HepG2 (cell line): ENCODE measurements around the gene TRABD. TPM values are rescaled to one million over a fixed set of nuclear protein-coding genes. Genes with fewer than 3 reads are reported as not detected.

Experiments
- ATAC-seq: fragments of 200-7000 bp; cut with Tn5 transposase; 3 replicates; pipeline ENCODE4 v1.9.1; 2020; ENCODE audit warnings: mild to moderate bottlenecking, moderate library complexity
- BruUV-seq: library from RNA; stranded (reverse); fragments of 400-500 nt; replicated peaks from 2 replicates; lab custom pipeline; 2021; lab: Mats Ljungman, UMichigan
- CTCF ChIA-PET: fragments of 300-600 bp; formaldehyde crosslinking; extraction: SDS; loops from one replicate; lab custom pipeline; 2021; ENCODE audit warnings: low total read pairs, inconsistent platforms, low intra/inter-chr PET ratio; lab: Yijun Ruan, JAX
- POLR2A ChIA-PET: fragments of 350-600 bp; sonication (Branson Sonifier 250); formaldehyde crosslinking; loops from one replicate; lab custom pipeline; 2020; ENCODE audit warnings: antibody characterized with exemption, inconsistent platforms; lab: Yijun Ruan, JAX
- DNase-seq: peaks from one replicate; pipeline ENCODE4 v3.0.0-alpha.2; 2015; ENCODE audit warnings: low spot score
- FAIRE-seq: peaks from 3 replicates; lab custom pipeline; 2011; peaks lifted over from hg19 to GRCh38; lab: Jason Lieb, UNC
- H2AFZ ChIP-seq: one replicate; pipeline ENCODE4 v1.6.1; 2011; ENCODE audit warnings: low read length, inconsistent platforms
- H3K27ac ChIP-seq: fragments of 300-600 bp; 3 replicates; pipeline ENCODE4 v1.8.0; 2011; ENCODE audit warnings: mixed run types, mild to moderate bottlenecking, mixed read lengths, low read length, inconsistent platforms; ENCODE audit not compliant: insufficient read depth; ENCODE audit errors: extremely low read length
- H3K27me3 ChIP-seq, 2 experiments: fragments of 200-600 bp in 1 of 2; 2 replicates in 1 of 2; 3 replicates in 1 of 2; pipeline versions ENCODE4 v1.6.0 to v1.8.0; 2011; ENCODE audit warnings: low read length in 2 of 2, mild to moderate bottlenecking in 2 of 2, moderate library complexity in 2 of 2, inconsistent platforms in 1 of 2; ENCODE audit not compliant: insufficient read depth in 2 of 2, control insufficient read depth in 1 of 2
- H3K36me3 ChIP-seq, 2 experiments: fragments of 200-600 bp in 1 of 2; replicated peaks in 1 of 2; 2 replicates in 1 of 2; 3 replicates in 1 of 2; pipeline versions ENCODE4 v1.5.1 to v1.8.0; 2011; ENCODE audit warnings: low read length in 2 of 2, inconsistent platforms in 1 of 2; ENCODE audit not compliant: insufficient read depth in 2 of 2, control insufficient read depth in 1 of 2
- H3K4me1 ChIP-seq: 2 replicates; pipeline ENCODE4 v1.5.1; 2012; ENCODE audit warnings: low read length, inconsistent platforms; ENCODE audit not compliant: insufficient read depth
- H3K4me2 ChIP-seq: 2 replicates; pipeline ENCODE4 v1.6.0; 2011; ENCODE audit warnings: low read depth, low read length, inconsistent platforms
- H3K4me3 ChIP-seq, 3 experiments: fragments of 200-600 bp in 1 of 3; sonication (generic), shearing (Covaris generic) in 1 of 3; replicated peaks in 1 of 3; 2 replicates each; pipeline ENCODE4 v1.5.1; 2011 to 2016; ENCODE audit warnings: low read length in 3 of 3, inconsistent platforms in 2 of 3, low read depth in 2 of 3, mild to moderate bottlenecking in 2 of 3, control low read depth in 1 of 3, mixed read lengths in 1 of 3; ENCODE audit not compliant: insufficient read depth in 1 of 3
- H3K79me2 ChIP-seq: one replicate; pipeline ENCODE4 v1.6.1; 2011; ENCODE audit warnings: low read length, inconsistent platforms; ENCODE audit not compliant: insufficient read depth
- H3K9ac ChIP-seq: 2 replicates; pipeline ENCODE4 v1.6.0; 2011; ENCODE audit warnings: mild to moderate bottlenecking, low read depth, low read length, inconsistent platforms; ENCODE audit not compliant: insufficient read depth
- H3K9me3 ChIP-seq: 2 replicates; pipeline ENCODE4 v1.5.1; 2012; ENCODE audit warnings: mild to moderate bottlenecking, low read length
- H4K20me1 ChIP-seq: 2 replicates; pipeline ENCODE4 v1.6.0; 2011; ENCODE audit warnings: inconsistent platforms, mild to moderate bottlenecking, low read length, moderate library complexity; ENCODE audit not compliant: insufficient read depth
- CSRNP1 ChIP-seq: sonication (generic); formaldehyde crosslinking; IDR thresholded peaks from 2 replicates; pipeline ENCODE4 v1.8.1; 2023; ENCODE audit warnings: mild to moderate bottlenecking, missing genetic modification reagents
- HBP1 ChIP-seq: IDR thresholded peaks from 2 replicates; pipeline ENCODE4 v1.6.1; 2016; ENCODE audit warnings: low read depth, control low read depth
- SKI ChIP-seq: fragments of 450-650 bp; IDR thresholded peaks from one replicate; pipeline ENCODE4 v1.6.1; 2018; ENCODE audit warnings: mild to moderate bottlenecking; ENCODE audit not compliant: partially characterized antibody
- SKIL ChIP-seq: sonication (generic); formaldehyde crosslinking; IDR thresholded peaks from 2 replicates; pipeline ENCODE4 v1.8.0; 2022; ENCODE audit warnings: missing genetic modification reagents, mild to moderate bottlenecking, moderate library complexity, borderline replicate concordance
- TFAP4 ChIP-seq: sonication (generic); IDR thresholded peaks from 2 replicates; pipeline ENCODE4 v1.6.1; 2016; ENCODE audit warnings: low read depth, borderline replicate concordance
- UBTF ChIP-seq: sonication (generic); formaldehyde crosslinking; IDR thresholded peaks from 2 replicates; pipeline ENCODE4 v1.4.0; 2020; ENCODE audit warnings: mild to moderate bottlenecking, missing genetic modification reagents
- ZNF605 ChIP-seq: sonication (generic); formaldehyde crosslinking; IDR thresholded peaks from 2 replicates; pipeline ENCODE4 v1.8.0; 2022; ENCODE audit warnings: mild to moderate bottlenecking, missing genetic modification reagents
- ZNF749 ChIP-seq: sonication (generic); formaldehyde crosslinking; IDR thresholded peaks from 2 replicates; pipeline ENCODE4 v1.8.0; 2022; ENCODE audit warnings: mild to moderate bottlenecking, missing genetic modification reagents, moderate library complexity, borderline replicate concordance
- WGBS: methylation state at CpG from one replicate; pipeline ENCODE4 v1.1.6; 2017; ENCODE audit warnings: low lambda C conversion rate; 5-methylcytosine and 5-hydroxymethylcytosine counted together
- in situ Hi-C: cut with HindIII; loops from 2 replicates; pipeline ENCODE4 v1.10.0; 2017; ENCODE audit warnings: low pct_unique_long_range_greater_than_20kb; ENCODE audit not compliant: extremely low pct_ligation_motif_present
- intact Hi-C: fragments of 100-400 bp; cut with micrococcal nuclease; formaldehyde crosslinking; loops from one replicate; pipeline ENCODE4 v1.10.0; 2022; ENCODE audit not compliant: unreplicated experiment
- polyA plus RNA-seq, 8 experiments: library from polyadenylated mRNA; depleted of rRNA in 3 of 8; stranded (reverse) in 7 of 8; unstranded in 1 of 8; fragments of >200 nt; fragmentation: Illumina TruSeq in 4 of 8; extraction: Trizol in 4 of 8; gene quantifications; 2 replicates each; pipeline versions ENCODE4 v1.2.1 to v1.2.3, GENCODE V29; 2011 to 2016; ENCODE audit warnings: low read depth in 4 of 8, missing spikeins in 1 of 8, mixed read lengths in 1 of 8; ENCODE audit not compliant: insufficient read depth in 1 of 8
- total RNA-seq, 5 experiments: library from RNA; depleted of rRNA; stranded (reverse); fragments of >200 nt; fragmentation: Illumina TruSeq; extraction: Trizol; gene quantifications; 2 replicates each; pipeline ENCODE4 v1.2.3, GENCODE V29; 2016; ENCODE audit warnings: low read depth in 1 of 5

TRABD gene
- total and polyA plus RNA-seq, 2 of the 13 experiments (the other 11 are each of a cell fraction or from before 2014, with no cell fraction given): 21.5 to 28.9 TPM

- Histone ChIP-seq H3K4me2 (no peak overlapping the region), H2AFZ (no peak overlapping the region), H3K27me3 (no peaks in the 10 kb centered on the region), H3K27ac (no peak overlapping the region), H4K20me1 (no peaks in the 10 kb centered on the region), H3K79me2 (no peaks in the 10 kb centered on the region), H3K9ac (no peak overlapping the region), H3K4me1 (peaks cover 20% of the 10 kb centered on the region), H3K36me3 (no peaks in the 10 kb centered on the region), H3K4me3 (no peak overlapping the region), H3K9me3 (no peaks in the 10 kb centered on the region)
- FAIRE-seq (no peak), DNase-seq (no peak), ATAC-seq (no peak)
- ChIA-PET POLR2A (no interaction called here), CTCF (no interaction called here)
- intact Hi-C loops: no loop called here
- WGBS: 47% methylated on average over 12 of the region's 27 CpGs
- BruUV-seq: no TSS peak
- TF ChIP-seq CSRNP1 (CRISPR knock-in tag): no peak
- no peak for TF ChIP-seq ZNF749
- no peak for TF ChIP-seq ZNF605 (CRISPR knock-in tag)
- no peak for TF ChIP-seq UBTF
- no peak for TF ChIP-seq TFAP4
- no peak for TF ChIP-seq HBP1 (CRISPR knock-in tag)
- no peak for TF ChIP-seq SKIL (CRISPR knock-in tag)
- no peak for TF ChIP-seq SKI
- in situ Hi-C loops: no loop called here
These were observed 9.5 kb upstream of the TRABD start for GRCh38 chr22:50175921-50176849.
